IMR-90 (cell line): ENCODE data around the gene ARRDC1.

Experiments
- BHLHE40 ChIP-seq: fragments of 150-350 bp; IDR thresholded peaks from 2 replicates; pipeline ENCODE4 v1.6.1; 2016; ENCODE audit warnings: mild to moderate bottlenecking, low read depth, low read length
- CEBPB ChIP-seq: IDR thresholded peaks from 2 replicates; pipeline ENCODE4 v1.6.1; 2012; ENCODE audit warnings: low read depth, low read length, improper control_type of control experiment
- POLR2A ChIP-seq: IDR thresholded peaks from 2 replicates; pipeline ENCODE4 v1.6.1; 2012; ENCODE audit warnings: mild to moderate bottlenecking, low read depth, low read length
- RAD21 ChIP-seq: IDR thresholded peaks from 2 replicates; pipeline ENCODE4 v1.6.1; 2012; ENCODE audit warnings: low read length, improper control_type of control experiment
- RFX5 ChIP-seq: IDR thresholded peaks from 2 replicates; pipeline ENCODE4 v1.8.0; 2012; ENCODE audit warnings: low read depth, mild to moderate bottlenecking, low read length, moderate library complexity
- TF ChIP-seq, protein P1 (sequence below): conservative IDR thresholded peaks from 2 replicates; pipeline ENCODE4 v1.5.1; 2012; ENCODE audit warnings: mild to moderate bottlenecking, low read depth, low read length, improper control_type of control experiment
- TF ChIP-seq, protein P2 (sequence below): fragments of 150-350 bp; IDR thresholded peaks from 2 replicates; pipeline ENCODE4 v1.6.1; 2016; ENCODE audit warnings: low read depth, mild to moderate bottlenecking, low read length, moderate library complexity, borderline replicate concordance
- TF ChIP-seq, protein P3 (sequence below): fragments of 150-350 bp; IDR thresholded peaks from 2 replicates; pipeline ENCODE4 v1.6.1; 2017; ENCODE audit warnings: mild to moderate bottlenecking, antibody characterized with exemption, low read length, low read depth

DNA sequence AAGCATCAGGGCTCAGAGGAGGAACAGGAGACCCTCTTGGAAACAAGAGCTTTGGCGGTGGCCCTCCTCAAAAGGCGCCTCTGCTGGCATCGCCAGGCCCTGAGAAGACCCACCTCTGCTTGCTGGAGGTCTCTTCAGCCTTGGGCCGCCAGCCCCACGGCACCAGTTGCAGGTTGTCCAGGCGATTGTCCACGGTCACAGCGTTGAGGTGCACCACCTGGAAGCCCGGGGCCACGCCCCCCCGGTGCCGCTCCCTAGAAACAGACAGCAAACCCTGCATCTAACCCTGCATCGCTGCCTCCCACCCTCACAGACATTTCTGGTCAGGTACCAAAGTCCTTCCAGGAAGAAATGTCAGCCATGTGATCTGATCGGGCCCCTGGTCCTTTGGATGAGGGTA is 18.6 kb upstream of the ARRDC1 start:
- no peak for TF ChIP-seq RAD21
- TF ChIP-seq, protein P1, sequence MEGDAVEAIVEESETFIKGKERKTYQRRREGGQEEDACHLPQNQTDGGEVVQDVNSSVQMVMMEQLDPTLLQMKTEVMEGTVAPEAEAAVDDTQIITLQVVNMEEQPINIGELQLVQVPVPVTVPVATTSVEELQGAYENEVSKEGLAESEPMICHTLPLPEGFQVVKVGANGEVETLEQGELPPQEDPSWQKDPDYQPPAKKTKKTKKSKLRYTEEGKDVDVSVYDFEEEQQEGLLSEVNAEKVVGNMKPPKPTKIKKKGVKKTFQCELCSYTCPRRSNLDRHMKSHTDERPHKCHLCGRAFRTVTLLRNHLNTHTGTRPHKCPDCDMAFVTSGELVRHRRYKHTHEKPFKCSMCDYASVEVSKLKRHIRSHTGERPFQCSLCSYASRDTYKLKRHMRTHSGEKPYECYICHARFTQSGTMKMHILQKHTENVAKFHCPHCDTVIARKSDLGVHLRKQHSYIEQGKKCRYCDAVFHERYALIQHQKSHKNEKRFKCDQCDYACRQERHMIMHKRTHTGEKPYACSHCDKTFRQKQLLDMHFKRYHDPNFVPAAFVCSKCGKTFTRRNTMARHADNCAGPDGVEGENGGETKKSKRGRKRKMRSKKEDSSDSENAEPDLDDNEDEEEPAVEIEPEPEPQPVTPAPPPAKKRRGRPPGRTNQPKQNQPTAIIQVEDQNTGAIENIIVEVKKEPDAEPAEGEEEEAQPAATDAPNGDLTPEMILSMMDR = no peak
- TF ChIP-seq POLR2A = no peak
- TF ChIP-seq CEBPB = no peak
- TF ChIP-seq, protein P2, sequence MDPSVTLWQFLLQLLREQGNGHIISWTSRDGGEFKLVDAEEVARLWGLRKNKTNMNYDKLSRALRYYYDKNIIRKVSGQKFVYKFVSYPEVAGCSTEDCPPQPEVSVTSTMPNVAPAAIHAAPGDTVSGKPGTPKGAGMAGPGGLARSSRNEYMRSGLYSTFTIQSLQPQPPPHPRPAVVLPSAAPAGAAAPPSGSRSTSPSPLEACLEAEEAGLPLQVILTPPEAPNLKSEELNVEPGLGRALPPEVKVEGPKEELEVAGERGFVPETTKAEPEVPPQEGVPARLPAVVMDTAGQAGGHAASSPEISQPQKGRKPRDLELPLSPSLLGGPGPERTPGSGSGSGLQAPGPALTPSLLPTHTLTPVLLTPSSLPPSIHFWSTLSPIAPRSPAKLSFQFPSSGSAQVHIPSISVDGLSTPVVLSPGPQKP = no peak
- TF ChIP-seq, protein P3, sequence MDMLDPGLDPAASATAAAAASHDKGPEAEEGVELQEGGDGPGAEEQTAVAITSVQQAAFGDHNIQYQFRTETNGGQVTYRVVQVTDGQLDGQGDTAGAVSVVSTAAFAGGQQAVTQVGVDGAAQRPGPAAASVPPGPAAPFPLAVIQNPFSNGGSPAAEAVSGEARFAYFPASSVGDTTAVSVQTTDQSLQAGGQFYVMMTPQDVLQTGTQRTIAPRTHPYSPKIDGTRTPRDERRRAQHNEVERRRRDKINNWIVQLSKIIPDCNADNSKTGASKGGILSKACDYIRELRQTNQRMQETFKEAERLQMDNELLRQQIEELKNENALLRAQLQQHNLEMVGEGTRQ = no peak
- TF ChIP-seq BHLHE40 = no peak
- TF ChIP-seq RFX5 = no peak
